ENCODE data around the gene DOCK3.
"Not testable (repeated sequence)": the region's sequence is repeated elsewhere in the genome, so short reads cannot be mapped to it uniquely, and the experiment has no call there.

DOCK3 gene

GRCh38 chr3:50687127-50687751 lies 12.5 kb downstream of the DOCK3 start:
- DNase-seq (ENCODE audit: low read depth, low spot score) = no peak

DNA sequence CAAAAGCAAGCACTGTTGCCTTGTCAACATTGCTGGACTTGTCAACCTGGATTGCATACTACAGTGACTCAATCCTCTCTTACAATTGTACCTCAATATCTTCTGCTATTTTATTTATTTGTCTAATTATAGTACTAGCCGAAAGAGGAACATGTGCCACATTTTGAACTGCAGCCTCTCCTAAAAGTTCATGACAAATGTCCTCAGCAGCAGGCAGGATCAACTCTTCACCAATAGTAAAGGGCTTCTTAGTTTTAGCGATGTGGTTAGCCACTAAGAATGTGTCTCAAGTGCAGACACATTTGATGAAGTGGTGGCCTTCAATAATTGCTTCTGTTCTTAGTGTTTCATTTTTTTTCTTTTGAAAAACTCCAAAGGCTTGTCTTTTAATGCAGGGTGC lies 13.2 kb downstream of the DOCK3 start:
- no peak for DNase-seq (ENCODE audit: low read depth, low spot score)

DNA sequence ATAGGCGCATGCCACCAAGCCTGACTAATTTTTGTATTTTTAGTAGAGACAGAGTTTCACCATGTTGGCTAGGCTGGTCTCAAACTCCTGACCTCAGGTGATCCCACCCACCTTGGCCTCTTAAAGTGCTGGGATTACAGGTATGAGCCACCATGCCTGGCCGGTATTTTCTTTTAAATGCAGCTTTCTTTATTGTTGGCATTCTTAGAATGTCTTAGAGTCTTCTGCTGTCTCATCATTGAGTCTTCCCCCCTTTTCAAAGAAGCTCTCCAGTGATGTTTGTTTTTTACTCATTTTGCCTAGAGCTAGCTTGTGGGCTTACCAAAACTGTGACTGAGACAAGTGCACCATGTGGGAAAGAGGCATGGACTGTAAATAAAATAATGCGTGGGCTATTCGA lies 13.9 kb downstream of the DOCK3 start:
- peak; percentile 71 for DNase-seq (ENCODE audit: low read depth, low spot score)

DNA sequence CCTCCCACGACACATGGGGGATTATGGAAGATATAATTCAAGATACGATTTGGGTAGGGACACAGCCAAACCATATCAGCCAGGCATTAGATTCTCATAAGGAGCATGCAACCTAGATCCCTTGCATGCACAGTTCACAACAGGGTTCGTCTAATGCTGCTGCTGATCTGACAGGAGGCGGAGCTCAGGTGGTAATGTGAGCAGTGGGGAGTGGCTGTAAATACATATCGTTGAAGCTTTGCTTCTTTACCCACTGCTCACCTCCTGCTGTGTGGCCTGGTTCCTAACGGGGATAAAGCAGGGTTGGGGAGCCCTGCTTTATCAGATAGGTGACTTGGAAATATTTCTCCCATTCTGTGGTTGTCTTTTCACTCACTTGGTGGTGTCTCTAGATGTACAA lies 14.8 kb downstream of the DOCK3 start:
- no peak for DNase-seq (ENCODE audit: low read depth, low spot score)

- DNase-seq (ENCODE audit: low read depth, low spot score) = no peak
These were observed 20.3 kb downstream of the DOCK3 start for GRCh38 chr3:50695031-50695430.

- no peak for DNase-seq (ENCODE audit: low read depth, low spot score)
These were observed 21.5 kb downstream of the DOCK3 start for GRCh38 chr3:50696276-50696675.

DNA sequence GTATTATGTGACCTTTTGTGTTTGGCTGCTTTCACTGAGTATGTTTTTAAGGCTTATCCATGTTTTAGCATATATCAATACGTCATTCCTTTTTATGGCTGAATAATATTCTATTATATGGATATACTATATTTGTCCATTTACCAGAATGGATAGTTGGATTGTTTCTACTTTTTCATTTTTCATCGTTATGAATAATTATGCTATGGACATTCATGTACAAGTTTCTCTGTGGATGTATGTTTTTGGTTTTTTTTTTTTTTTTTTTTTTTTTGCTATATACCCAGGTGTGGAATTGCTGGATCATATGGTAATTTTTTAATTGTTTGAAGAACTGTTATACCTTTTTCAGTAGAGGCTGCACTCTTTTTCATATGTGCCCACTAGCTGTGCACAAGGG lies 23.5 kb downstream of the DOCK3 start:
- DNase-seq (ENCODE audit: low read depth, low spot score) = no peak

DNA sequence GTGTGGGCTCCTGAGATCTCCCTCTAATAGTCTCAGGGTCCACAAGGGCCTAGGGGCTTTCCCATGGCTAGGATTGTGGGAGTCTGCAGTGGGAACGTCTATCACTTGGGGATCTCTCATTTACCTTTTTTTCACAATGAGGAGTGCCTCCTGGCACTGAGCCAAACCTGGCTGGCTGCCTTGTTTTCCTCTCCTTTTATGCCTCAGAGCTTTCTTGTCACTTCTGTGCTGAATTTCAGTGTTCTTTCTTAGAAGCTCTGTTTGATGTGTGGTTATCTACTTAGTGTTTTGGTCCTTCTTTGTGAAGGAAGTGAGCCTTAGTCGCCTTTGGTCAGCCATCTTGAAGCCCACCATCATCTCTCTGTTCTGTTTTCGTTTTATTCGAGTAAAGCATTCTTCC lies 33.9 kb downstream of the DOCK3 start:
- no peak for DNase-seq (ENCODE audit: low read depth, low spot score)

DNA sequence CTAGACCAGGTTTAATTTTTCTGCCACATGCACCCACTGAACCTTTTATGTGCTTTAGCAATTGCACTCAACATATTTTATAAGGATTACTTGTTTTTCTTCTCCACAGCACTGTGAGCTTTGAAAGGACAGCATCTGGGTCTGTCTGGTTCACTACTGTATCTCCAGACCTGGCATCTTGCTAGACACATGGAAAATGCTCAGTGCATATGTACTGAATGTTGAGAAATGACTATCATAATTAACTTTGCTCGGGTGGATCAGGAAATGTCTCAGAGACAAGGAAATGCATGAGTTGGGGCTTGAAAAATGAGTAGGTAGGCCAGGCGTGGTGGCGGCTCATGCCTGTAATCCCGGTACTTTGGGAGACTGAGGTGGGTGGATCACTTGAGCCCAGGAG lies 40.2 kb downstream of the DOCK3 start:
- no peak for DNase-seq (ENCODE audit: low read depth, low spot score)

GRCh38 chr3:50724831-50725230 lies 50.1 kb downstream of the DOCK3 start:
- DNase-seq (ENCODE audit: low read depth, low spot score) = no peak

DNA sequence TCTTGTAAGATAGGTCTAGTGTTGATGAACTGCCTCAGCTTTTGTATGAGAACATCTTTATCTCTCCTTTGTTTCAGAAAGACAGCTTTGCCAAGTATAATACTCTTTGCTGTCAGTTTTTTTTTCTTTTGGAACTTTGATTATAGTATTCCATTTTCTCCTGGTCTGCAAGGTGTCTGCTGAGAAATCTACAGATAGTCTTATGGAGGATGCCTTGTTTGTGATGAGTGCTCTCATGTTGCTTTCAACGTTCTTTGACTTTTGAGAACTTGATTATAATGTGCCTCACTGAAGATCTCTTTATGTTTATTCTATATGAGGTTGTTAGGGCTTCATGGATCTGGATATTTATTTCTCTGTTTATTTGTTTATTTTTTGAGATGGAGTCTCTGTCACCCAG lies 60.3 kb downstream of the DOCK3 start:
- no peak for DNase-seq (ENCODE audit: low read depth, low spot score)

DNA sequence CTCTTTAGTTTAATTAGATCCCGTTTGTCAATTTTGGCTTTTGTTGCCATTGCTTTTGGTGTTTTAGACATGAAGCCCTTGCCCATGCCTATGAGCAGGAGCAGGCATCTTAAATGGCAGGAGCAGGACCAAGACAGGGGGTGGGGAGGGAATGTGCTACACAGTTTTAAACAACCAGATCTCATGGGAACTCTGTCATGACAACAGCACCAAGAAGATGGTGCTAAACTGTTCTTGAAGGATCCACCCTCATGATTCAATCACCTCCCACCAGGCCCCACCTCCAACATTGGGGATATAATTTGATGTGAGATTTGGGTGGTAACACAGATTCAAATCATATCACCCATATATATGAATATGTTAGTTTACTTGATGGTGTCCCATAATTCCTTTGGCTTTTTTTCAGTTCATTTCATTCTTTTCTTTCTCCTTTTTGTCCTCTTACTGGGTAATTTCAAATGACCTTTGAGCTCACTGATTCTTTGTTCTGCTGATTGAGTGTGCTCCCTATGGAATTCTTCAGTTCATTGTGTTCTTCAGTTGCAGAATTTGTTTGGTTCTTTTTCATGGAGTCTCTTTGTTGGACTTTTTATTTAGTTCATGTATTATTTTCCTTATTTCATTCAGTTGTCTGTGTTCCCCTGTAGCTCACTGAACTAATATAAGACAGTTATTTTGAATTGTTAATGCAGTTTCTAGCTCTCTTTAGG lies 62.6 kb downstream of the DOCK3 start:
- DNase-seq (ENCODE audit: low read depth, low spot score) = peak; percentile 15

- peak; percentile 10 for DNase-seq (ENCODE audit: low read depth, low spot score)
These were observed 63.3 kb downstream of the DOCK3 start for GRCh38 chr3:50737906-50738598.

- no peak for DNase-seq (ENCODE audit: low read depth, low spot score)
These were observed 68.9 kb downstream of the DOCK3 start for GRCh38 chr3:50743643-50744042.

DNA sequence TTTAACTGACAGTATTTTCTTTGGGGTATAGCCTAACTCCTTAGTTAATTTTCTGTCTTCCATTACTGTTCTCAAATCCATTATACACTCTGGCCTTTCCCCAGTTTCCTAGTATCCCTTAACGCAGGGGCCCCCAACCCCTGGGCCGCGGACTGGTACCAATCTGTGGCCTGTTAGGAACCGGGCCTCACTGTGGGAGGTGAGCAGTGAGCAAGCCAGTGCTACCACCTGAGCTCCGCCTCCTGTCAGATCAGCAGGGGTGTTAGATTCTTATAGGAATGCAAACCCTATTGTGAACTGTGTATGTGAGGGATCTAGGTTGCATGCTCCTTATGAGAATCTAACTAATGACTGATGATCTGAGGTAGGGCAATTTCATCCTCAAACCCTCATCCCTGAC lies 75.1 kb downstream of the DOCK3 start:
- DNase-seq (ENCODE audit: low read depth, low spot score) = peak; percentile 19

DNA sequence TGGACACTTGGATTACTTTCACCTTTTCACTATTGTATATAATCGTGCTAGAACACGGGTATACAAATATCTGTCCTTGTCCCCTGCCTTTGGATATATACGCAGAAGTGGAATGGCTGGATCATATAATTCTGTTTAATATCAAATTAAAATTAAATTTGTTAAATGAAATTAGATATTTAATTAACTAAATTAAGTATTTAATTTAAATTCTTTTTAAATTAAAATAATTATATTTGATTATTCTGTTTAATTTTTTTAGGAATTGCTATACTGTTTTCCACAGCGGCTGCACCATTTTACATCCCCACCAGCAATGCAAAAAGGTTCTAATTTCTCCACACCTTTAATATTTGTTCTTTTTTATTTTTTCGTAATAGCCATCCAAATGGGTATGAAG lies 84.3 kb downstream of the DOCK3 start:
- no peak for DNase-seq (ENCODE audit: low read depth, low spot score)

- no peak for DNase-seq (ENCODE audit: low read depth, low spot score)
These were observed 103.0 kb downstream of the DOCK3 start for GRCh38 chr3:50777680-50778079.

GRCh38 chr3:50781766-50782165 lies 107.0 kb downstream of the DOCK3 start:
- DNase-seq (ENCODE audit: low read depth, low spot score) = not testable (repeated sequence)

GRCh38 chr3:50786631-50787030 lies 111.9 kb downstream of the DOCK3 start:
- no peak for DNase-seq (ENCODE audit: low read depth, low spot score)

DNA sequence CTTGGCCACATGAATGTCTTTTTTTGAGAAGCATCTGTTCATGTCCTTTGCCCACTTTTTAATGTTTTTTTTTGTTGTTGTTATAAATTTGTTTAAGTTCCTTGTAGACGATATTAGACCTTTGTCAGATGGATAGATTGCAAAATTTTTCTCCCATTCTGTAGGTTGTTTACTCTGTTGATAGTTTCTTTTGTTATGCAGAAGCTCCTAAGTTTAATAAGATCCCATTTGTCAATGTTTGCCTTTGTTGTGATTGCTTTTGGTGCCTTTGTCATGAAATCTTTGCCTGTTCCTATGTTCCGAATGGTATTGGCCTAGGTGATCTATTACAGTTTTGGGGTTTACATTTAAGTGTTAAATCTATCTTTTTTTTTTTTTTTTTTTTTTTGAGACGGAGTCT lies 116.2 kb downstream of the DOCK3 start:
- not testable (repeated sequence) for DNase-seq (ENCODE audit: low read depth, low spot score)

DNA sequence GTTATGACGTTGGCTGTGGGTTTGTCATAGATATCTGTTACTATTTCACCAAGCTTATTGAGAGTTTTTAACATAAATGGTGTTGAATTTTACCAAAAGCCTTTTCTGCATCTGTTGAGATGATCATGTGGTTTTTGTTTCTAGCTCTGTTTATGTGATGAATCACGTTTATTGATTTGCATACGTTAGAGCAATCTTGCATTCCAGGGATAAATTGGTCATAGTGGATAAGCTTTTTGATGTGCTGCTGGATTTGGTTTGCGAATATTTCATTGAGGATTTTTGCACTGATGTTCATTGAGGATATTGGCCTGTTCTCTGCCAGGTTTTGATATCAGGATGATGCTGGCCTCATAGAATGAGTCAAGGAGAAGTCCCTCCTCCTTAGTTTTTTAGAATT lies 117.8 kb downstream of the DOCK3 start:
- DNase-seq (ENCODE audit: low read depth, low spot score) = no peak

- not testable (repeated sequence) for DNase-seq (ENCODE audit: low read depth, low spot score)
These were observed 129.1 kb downstream of the DOCK3 start for GRCh38 chr3:50803805-50804204.

DNA sequence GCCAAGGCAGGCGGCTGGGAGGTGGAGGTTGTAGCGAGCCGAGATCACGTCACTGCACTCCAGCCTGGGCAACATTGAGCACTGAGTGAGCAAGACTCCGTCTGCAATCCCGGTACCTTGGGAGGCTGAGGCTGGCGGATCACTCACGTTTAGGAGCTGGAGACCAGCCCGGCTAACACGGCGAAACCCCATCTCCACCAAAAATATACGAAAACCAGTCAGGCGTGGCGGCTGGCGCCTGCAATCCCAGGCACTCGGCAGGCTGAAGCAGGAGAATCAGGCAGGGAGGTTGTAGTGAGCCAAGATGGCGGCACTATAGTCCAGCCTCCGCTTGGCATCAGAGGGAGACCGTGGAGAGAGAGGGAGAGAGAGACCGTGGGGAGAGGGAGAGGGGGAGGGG lies 129.6 kb downstream of the DOCK3 start:
- not testable (repeated sequence) for DNase-seq (ENCODE audit: low read depth, low spot score)

Measured in ELF-1 (cell line).